Amniotic stem cell (primary cell): Measurements from ENCODE around the gene SLCO1B3.
"Not testable (repeated sequence)": the region's sequence is repeated elsewhere in the genome, so short reads cannot be mapped to it uniquely, and the experiment has no call there.

Experiments
- DNase-seq: peaks from one replicate; lab custom pipeline; 2025; lab: John Stamatoyannopoulos, UW

Gene SLCO1B3

GRCh38 chr12:20810487-20810886 is at the start of gene SLCO1B3:
SLCO1B3 (plus strand) TSS chr12:20810705; CDS start chr12:20815739, 5,034 bp downstream.
- no peak for DNase-seq

GRCh38 chr12:20777420-20777819 is 33.1 kb upstream of the SLCO1B3 start:
- no peak for DNase-seq

GRCh38 chr12:20778969-20779368 is 31.5 kb upstream of the SLCO1B3 start:
- DNase-seq: no peak

GRCh38 chr12:20779971-20780370 is 30.5 kb upstream of the SLCO1B3 start:
- DNase-seq: not testable (repeated sequence)

- DNase-seq: not testable (repeated sequence)
Observed at GRCh38 chr12:20783796-20784357, 26.6 kb upstream of the SLCO1B3 start.

- no peak for DNase-seq
Observed at GRCh38 chr12:20792971-20793370, 17.5 kb upstream of the SLCO1B3 start.

GRCh38 chr12:20798554-20798953 is 12.0 kb upstream of the SLCO1B3 start:
- no peak for DNase-seq

- DNase-seq: no peak
Observed at GRCh38 chr12:20800160-20800559, 10.3 kb upstream of the SLCO1B3 start.

GRCh38 chr12:20801035-20801434 is 9.5 kb upstream of the SLCO1B3 start:
- DNase-seq: no peak

- DNase-seq: no peak
Observed at GRCh38 chr12:20805921-20806320, 4.6 kb upstream of the SLCO1B3 start.

GRCh38 chr12:20807192-20808080 is 3.1 kb upstream of the SLCO1B3 start:
- DNase-seq: no peak

GRCh38 chr12:20808521-20808920 is 2.0 kb upstream of the SLCO1B3 start:
- no peak for DNase-seq

- no peak for DNase-seq
Observed at GRCh38 chr12:20815574-20815973, 5.1 kb downstream of the SLCO1B3 start.

- no peak for DNase-seq
Observed at GRCh38 chr12:20822415-20822814, 11.9 kb downstream of the SLCO1B3 start.

- DNase-seq: no peak
Observed at GRCh38 chr12:20822925-20823324, 12.4 kb downstream of the SLCO1B3 start.

- no peak for DNase-seq
Observed at GRCh38 chr12:20829919-20830318, 19.4 kb downstream of the SLCO1B3 start.

GRCh38 chr12:20830456-20830855 is 20.0 kb downstream of the SLCO1B3 start:
- DNase-seq: no peak

- DNase-seq: no peak
Observed at GRCh38 chr12:20832911-20833310, 22.4 kb downstream of the SLCO1B3 start.

GRCh38 chr12:20852649-20853048 is 42.1 kb downstream of the SLCO1B3 start:
- no peak for DNase-seq

- DNase-seq: no peak
Observed at GRCh38 chr12:20863056-20863455, 52.6 kb downstream of the SLCO1B3 start.

- DNase-seq: no peak
Observed at GRCh38 chr12:20865873-20866272, 55.4 kb downstream of the SLCO1B3 start.

GRCh38 chr12:20868277-20868676 is 57.8 kb downstream of the SLCO1B3 start:
- DNase-seq: no peak

GRCh38 chr12:20883288-20883687 is 72.8 kb downstream of the SLCO1B3 start:
- DNase-seq: no peak

- DNase-seq: no peak
Observed at GRCh38 chr12:20885116-20885515, 74.6 kb downstream of the SLCO1B3 start.
